H1 (cell line): ENCODE results near the gene TAF7.

ENCODE experiments used
- CBX5 ChIP-seq: fragments of 300-800, 300-1000 bp; sonication (generic); IDR thresholded peaks from 2 replicates; pipeline ENCODE4 v1.7.1; 2016; ENCODE audit warnings: antibody characterized with exemption, low read length, low read depth
- CTCF ChIP-seq, 3 experiments: IDR thresholded peaks; 1 replicate in 2 of 3; 2 replicates in 1 of 3; pipeline versions ENCODE4 v1.5.1 to v1.6.1; 2011; ENCODE audit warnings: low read length in 3 of 3, mild to moderate bottlenecking in 3 of 3, inconsistent platforms in 2 of 3, low read depth in 1 of 3, moderate library complexity in 1 of 3; ENCODE audit not compliant: insufficient read depth in 1 of 3; ENCODE audit errors: control extremely low read depth in 1 of 3
- EP300 ChIP-seq, 2 experiments: IDR thresholded peaks; 1 replicate in 1 of 2; 2 replicates in 1 of 2; pipeline ENCODE4 v1.6.1; 2011 to 2012; ENCODE audit warnings: low read depth in 2 of 2, low read length in 2 of 2, mild to moderate bottlenecking in 2 of 2, borderline replicate concordance in 1 of 2, inconsistent platforms in 1 of 2, moderate library complexity in 1 of 2
- HDAC6 ChIP-seq: IDR thresholded peaks from one replicate; pipeline ENCODE4 v1.7.1; 2012; ENCODE audit warnings: low read depth, mild to moderate bottlenecking, inconsistent platforms, low read length, moderate library complexity
- MAX ChIP-seq: IDR thresholded peaks from 2 replicates; pipeline ENCODE4 v1.6.1; 2012; ENCODE audit warnings: inconsistent platforms
- NANOG ChIP-seq: IDR thresholded peaks from 2 replicates; pipeline ENCODE4 v1.6.1; 2011; ENCODE audit warnings: low read length, low read depth, mild to moderate bottlenecking, inconsistent platforms; ENCODE audit not compliant: insufficient read depth, poor library complexity, severe bottlenecking
- NRF1 ChIP-seq: IDR thresholded peaks from 2 replicates; pipeline ENCODE4 v1.6.1; 2011; ENCODE audit warnings: mild to moderate bottlenecking, low read depth, low read length, improper control_type of control experiment
- POLR2A ChIP-seq, 2 experiments: IDR thresholded peaks; 1 replicate in 1 of 2; 2 replicates in 1 of 2; pipeline ENCODE4 v1.6.1; 2011; ENCODE audit warnings: low read depth in 2 of 2, low read length in 2 of 2, mild to moderate bottlenecking in 2 of 2; ENCODE audit errors: control extremely low read depth in 1 of 2
- SIN3A ChIP-seq, 2 experiments: IDR thresholded peaks in 1 of 2; conservative IDR thresholded peaks in 1 of 2; 2 replicates each; pipeline ENCODE4 v1.6.1; 2011 to 2012; ENCODE audit warnings: low read length in 2 of 2, improper control_type of control experiment in 1 of 2, low read depth in 1 of 2, mild to moderate bottlenecking in 1 of 2
- TBP ChIP-seq: IDR thresholded peaks from 2 replicates; pipeline ENCODE4 v1.6.1; 2011; ENCODE audit warnings: low read depth, low read length, improper control_type of control experiment
- TCF12 ChIP-seq: IDR thresholded peaks from 2 replicates; pipeline ENCODE4 v1.6.1; 2011; ENCODE audit warnings: low read depth, mild to moderate bottlenecking, low read length

GRCh38 chr5:141320225-141321169 lies at the start of gene TAF7:
- peak in 1 of 2 experiments; percentile 76; a peak in 2 of 4 replicates for TF ChIP-seq SIN3A (conservative IDR thresholded peaks at IDR 0.05 in 1 of 2, IDR thresholded peaks at IDR 0.05 in 1 of 2; ENCODE audit: low read depth in 1 of 2, low read length in 2 of 2)
- peak; percentile 95 to 98 for TF ChIP-seq POLR2A (IDR thresholded peaks at IDR 0.05; ENCODE audit: control extremely low read depth in 1 of 2, low read depth in 2 of 2, low read length in 2 of 2)
- peak; percentile 77 to 93 (median 80) for TF ChIP-seq CTCF (IDR thresholded peaks at IDR 0.05; ENCODE audit: control extremely low read depth in 1 of 3, insufficient read depth in 1 of 3, low read depth in 1 of 3, low read length in 3 of 3)
- TF ChIP-seq CBX5 = no peak
- no peak for TF ChIP-seq EP300 (IDR thresholded peaks at IDR 0.05; ENCODE audit: borderline replicate concordance in 1 of 2, low read depth in 2 of 2, low read length in 2 of 2)
- no peak for TF ChIP-seq NANOG
- peak; percentile 59 for TF ChIP-seq MAX
- TF ChIP-seq TBP = peak; percentile 89
- TF ChIP-seq HDAC6 = no peak
- TF ChIP-seq TCF12 = no peak
- TF ChIP-seq NRF1 = peak; percentile 83
